BLaER1 treated with 17β-estradiol and CSF1 and Interleukin-3, amounts not matched to agents 10 nM and 100 nM (cell line): Measurements from ENCODE around the gene FRMPD1.
A peak's percentile ranks its signal among the peaks of the same experiment; 100 is the strongest.

ENCODE experiments used
- H3K27ac ChIP-seq, 11 experiments: shearing (Covaris generic); formaldehyde crosslinking; 2 replicates each; pipeline ENCODE4 v1.8.1; 2022
- H3K27me3 ChIP-seq, 11 experiments: shearing (Covaris generic); formaldehyde crosslinking; 2 replicates each; pipeline ENCODE4 v1.8.1; 2022
- H3K36me3 ChIP-seq, 11 experiments: shearing (Covaris generic); formaldehyde crosslinking; 2 replicates each; pipeline ENCODE4 v1.8.1; 2022
- H3K4me1 ChIP-seq, 10 experiments: shearing (Covaris generic); formaldehyde crosslinking; 2 replicates each; pipeline ENCODE4 v1.8.1; 2022
- H3K4me2 ChIP-seq, 11 experiments: shearing (Covaris generic); formaldehyde crosslinking; 2 replicates each; pipeline ENCODE4 v1.8.1; 2022
- H3K4me3 ChIP-seq, 10 experiments: shearing (Covaris generic); formaldehyde crosslinking; 2 replicates each; pipeline ENCODE4 v1.8.1; 2022
- H3K9ac ChIP-seq, 11 experiments: shearing (Covaris generic); formaldehyde crosslinking; 2 replicates each; pipeline ENCODE4 v1.8.1; 2022
- H3K9me3 ChIP-seq, 11 experiments: shearing (Covaris generic); formaldehyde crosslinking; replicated peaks in 1 of 11; 2 replicates each; pipeline ENCODE4 v1.8.1; 2022
- H4K20me1 ChIP-seq, 11 experiments: shearing (Covaris generic); formaldehyde crosslinking; 2 replicates each; pipeline ENCODE4 v1.8.1; 2022
- Cebpa-rat ChIP-seq, 11 experiments: shearing (Covaris generic); IDR thresholded peaks; 2 replicates each; pipeline ENCODE4 v1.8.1; 2022

The FRMPD1 gene

DNA sequence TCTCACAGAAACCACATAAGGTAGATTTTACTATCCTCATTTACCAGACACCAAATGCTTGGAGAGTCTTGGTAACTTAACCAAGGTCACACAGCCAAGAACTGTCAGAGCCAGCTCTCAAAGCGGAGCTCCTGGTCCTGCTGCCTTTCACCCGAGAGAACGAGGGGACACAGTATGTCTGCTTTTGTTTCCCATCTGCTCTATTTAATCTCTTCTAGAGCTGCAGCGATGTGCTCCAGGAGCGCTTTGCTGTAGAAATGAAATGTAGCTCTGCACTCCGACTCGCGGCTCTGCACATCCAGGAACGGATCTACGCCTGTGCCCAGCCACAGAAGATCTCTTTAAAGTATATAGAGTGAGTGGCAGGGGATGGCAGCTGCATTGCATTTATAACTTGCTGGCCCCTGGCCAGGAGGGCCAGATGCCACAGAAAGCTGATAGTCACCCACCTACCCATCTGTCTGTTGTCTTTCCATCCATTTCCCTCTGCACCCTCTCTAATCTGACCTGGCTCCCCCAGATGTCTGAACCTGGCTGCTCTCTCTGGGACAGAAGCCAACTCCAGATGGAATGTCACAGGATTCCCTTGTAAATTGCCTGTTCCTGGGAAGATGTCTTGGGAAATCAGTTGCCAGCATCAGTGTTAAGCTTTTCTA lies 81.5 kb downstream of the FRMPD1 start:
- Histone ChIP-seq H3K4me2 (peak overlapping the region in 8 of 11 experiments; percentile 0 to 58 (median 40); a peak in 15 of 22 replicates), H3K27me3 (no peaks in the 10 kb centered on the region), H3K36me3 (no peaks in the 10 kb centered on the region), H4K20me1 (no peaks in the 10 kb centered on the region), H3K27ac (no peak overlapping the region), H3K9me3 (no peaks in the 10 kb centered on the region), H3K4me3 (no peak overlapping the region), H3K9ac (no peak overlapping the region), H3K4me1 (peaks cover 0 to 21% (median 14%) of the 10 kb centered on the region in 10 experiments; a peak in 13 of 20 replicates)
- TF ChIP-seq Cebpa-rat (IDR thresholded peaks at IDR 0.05), result no peak

DNA sequence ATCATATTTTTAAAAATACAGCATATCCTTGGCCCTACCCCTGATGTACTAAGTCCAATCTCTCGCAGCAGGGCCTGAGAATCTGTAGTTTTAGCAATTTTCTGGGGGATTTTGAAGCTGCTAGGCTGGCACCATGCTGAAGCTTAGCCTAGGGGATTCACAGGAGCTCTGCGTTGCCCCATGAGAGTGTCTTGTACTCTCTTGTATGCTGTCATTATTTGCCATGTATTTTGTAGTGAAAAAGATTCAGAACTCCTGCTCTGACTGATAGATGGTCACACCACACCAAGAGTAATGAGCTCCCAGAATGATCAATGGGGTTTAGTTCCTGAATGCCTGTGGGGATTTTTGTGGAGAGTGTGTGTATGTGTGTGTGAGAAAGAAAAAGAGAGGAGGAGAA lies 82.2 kb downstream of the FRMPD1 start:
- TF ChIP-seq Cebpa-rat (IDR thresholded peaks at IDR 0.05), result no peak
- H3K27ac ChIP-seq, result no peak overlapping the region
- H3K27me3 ChIP-seq, result no peaks in the 10 kb centered on the region
- no peaks in the 10 kb centered on the region for H4K20me1 ChIP-seq
- H3K9me3 ChIP-seq, result no peaks in the 10 kb centered on the region
- H3K9ac ChIP-seq, result no peak overlapping the region
- H3K4me1 ChIP-seq, result peaks cover 0 to 21% (median 14%) of the 10 kb centered on the region in 10 experiments; a peak in 13 of 20 replicates
- no peak overlapping the region for H3K4me3 ChIP-seq
- peak overlapping the region in 2 of 11 experiments; percentile 44 to 56; a peak in 4 of 22 replicates for H3K4me2 ChIP-seq
- no peaks in the 10 kb centered on the region for H3K36me3 ChIP-seq

DNA sequence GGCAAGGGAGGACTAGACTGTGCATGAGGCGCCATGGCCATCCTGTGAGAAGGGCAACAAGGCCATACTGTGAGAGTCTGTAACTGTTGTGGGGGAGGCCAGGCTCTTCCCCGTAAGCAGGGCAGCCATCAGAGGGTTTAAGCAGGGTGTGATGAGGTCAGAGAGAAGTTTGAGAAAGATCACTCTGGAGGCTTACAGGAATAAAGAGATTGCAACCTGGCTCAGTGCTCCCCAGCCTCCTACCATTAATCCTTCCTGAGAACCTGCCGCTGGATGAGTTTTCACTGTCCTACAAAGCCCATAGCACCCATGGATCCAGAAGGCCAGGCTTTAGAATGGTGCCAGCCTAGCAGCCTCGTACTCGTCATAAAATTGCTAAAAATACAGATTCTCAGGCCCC lies 88.5 kb downstream of the FRMPD1 start:
- no peak overlapping the region for H3K4me3 ChIP-seq
- no peaks in the 10 kb centered on the region for H3K9me3 ChIP-seq
- peaks cover 0 to 5% (median 0%) of the 10 kb centered on the region in 11 experiments; a peak in 1 of 22 replicates for H3K36me3 ChIP-seq
- peaks cover 0 to 1% (median 0%) of the 10 kb centered on the region in 10 experiments; a peak in 4 of 20 replicates for H3K4me1 ChIP-seq
- TF ChIP-seq Cebpa-rat (IDR thresholded peaks at IDR 0.05), result no peak
- H3K27ac ChIP-seq, result no peak overlapping the region
- no peaks in the 10 kb centered on the region for H3K27me3 ChIP-seq
- no peak overlapping the region for H3K4me2 ChIP-seq
- no peak overlapping the region for H3K9ac ChIP-seq
- no peaks in the 10 kb centered on the region for H4K20me1 ChIP-seq

DNA sequence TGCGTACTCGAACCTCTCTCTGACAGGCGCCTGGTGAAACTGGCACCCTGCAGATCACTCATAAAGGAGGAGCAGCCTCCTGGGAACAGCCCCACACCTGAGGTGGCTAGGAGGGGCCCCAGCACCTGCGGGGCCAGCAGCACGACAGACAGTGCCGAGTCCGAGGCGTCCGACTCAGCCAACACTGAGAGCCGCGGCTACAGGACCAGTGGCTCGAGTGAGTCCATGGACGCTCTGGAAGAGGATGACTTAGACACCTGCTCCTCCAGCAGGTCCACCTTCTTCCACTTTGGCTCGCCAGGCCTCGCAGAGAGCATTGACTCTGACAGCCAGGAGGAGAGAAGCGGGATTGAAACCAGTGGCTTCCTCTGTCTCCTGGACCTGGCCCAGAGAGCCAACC lies 89.4 kb downstream of the FRMPD1 start:
- Histone ChIP-seq H3K36me3 (peaks cover 0 to 5% (median 0%) of the 10 kb centered on the region in 11 experiments; a peak in 1 of 22 replicates), H3K9me3 (no peaks in the 10 kb centered on the region), H3K4me1 (peaks cover 0 to 10% (median 7%) of the 10 kb centered on the region in 10 experiments; a peak in 15 of 20 replicates), H3K27me3 (no peaks in the 10 kb centered on the region), H3K4me2 (no peak overlapping the region), H4K20me1 (no peaks in the 10 kb centered on the region), H3K27ac (no peak overlapping the region), H3K4me3 (no peak overlapping the region), H3K9ac (peak overlapping the region in 1 of 11 experiments; percentile 13; a peak in 1 of 22 replicates)
- no peak for TF ChIP-seq Cebpa-rat (IDR thresholded peaks at IDR 0.05)

DNA sequence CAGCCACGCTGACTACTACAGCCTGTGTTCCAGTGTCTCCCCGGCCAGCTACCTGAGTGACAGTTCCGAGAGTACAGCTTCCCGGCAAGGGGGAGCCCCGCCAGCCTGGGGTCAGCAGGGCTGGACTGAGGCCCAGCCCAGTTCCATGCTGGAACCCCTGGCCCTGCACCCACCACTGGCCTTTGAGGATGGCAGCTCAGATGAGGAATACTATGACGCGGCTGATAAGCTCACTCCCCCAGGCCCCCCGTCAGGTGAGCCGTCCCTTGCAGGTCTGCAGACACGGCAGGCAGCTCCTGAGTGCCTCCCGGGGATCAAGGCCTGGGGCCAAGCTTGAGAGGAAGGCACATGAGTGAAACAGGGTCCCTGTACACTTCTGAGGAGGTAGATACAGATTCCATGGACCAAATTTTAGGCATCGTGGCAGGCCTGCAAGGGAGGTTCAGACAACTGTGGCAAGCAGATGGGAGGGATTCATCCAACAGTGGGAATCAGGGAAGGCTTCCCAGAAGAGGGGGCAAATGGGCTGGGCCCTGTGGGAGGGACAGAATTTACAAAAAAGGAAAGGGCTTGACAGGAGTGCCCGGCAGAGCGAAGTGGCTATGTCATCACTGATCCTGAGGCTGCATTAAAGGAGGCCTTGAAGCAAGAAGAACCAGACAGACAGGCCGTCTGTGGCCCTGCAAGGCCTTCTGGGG lies 90.0 kb downstream of the FRMPD1 start:
- peaks cover 0 to 5% (median 0%) of the 10 kb centered on the region in 11 experiments; a peak in 1 of 22 replicates for H3K36me3 ChIP-seq
- no peaks in the 10 kb centered on the region for H3K27me3 ChIP-seq
- no peak for TF ChIP-seq Cebpa-rat (IDR thresholded peaks at IDR 0.05)
- no peaks in the 10 kb centered on the region for H3K9me3 ChIP-seq
- no peak overlapping the region for H3K4me3 ChIP-seq
- H3K27ac ChIP-seq, result no peak overlapping the region
- H4K20me1 ChIP-seq, result peaks cover 0 to 2% (median 0%) of the 10 kb centered on the region in 11 experiments; a peak in 1 of 22 replicates
- H3K4me2 ChIP-seq, result no peak overlapping the region
- no peak overlapping the region for H3K9ac ChIP-seq
- H3K4me1 ChIP-seq, result peaks cover 4 to 17% (median 14%) of the 10 kb centered on the region in 10 experiments; a peak in 17 of 20 replicates

DNA sequence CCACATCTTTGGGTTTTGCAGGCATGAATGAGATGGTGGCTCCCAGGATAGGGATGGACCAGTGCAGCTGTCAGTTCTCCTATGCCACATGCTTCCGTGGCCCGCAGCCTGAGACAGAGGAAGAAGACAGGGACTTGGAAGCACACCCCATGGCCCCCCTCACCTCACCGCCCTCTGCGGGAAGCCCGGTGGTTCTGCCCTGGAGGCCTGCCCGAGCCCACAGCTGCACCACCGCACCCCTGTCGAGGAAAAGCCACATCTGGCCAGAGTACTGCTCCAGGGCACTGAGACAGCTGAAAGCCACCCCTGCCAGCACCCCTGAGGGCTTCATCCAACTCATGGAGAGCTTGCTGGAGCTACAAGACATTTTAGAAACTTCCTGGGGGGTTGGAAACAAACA lies 95.2 kb downstream of the FRMPD1 start:
- peak overlapping the region; percentile 29 to 87 (median 75); a peak in 20 of 22 replicates for H3K4me2 ChIP-seq
- peak overlapping the region in 7 of 11 experiments; percentile 12 to 36 (median 27); a peak in 8 of 22 replicates for H3K9ac ChIP-seq
- no peaks in the 10 kb centered on the region for H3K36me3 ChIP-seq
- no peak for TF ChIP-seq Cebpa-rat (IDR thresholded peaks at IDR 0.05)
- H3K9me3 ChIP-seq, result no peaks in the 10 kb centered on the region
- peaks cover 7 to 35% (median 26%) of the 10 kb centered on the region in 10 experiments; a peak in 17 of 20 replicates for H3K4me1 ChIP-seq
- no peaks in the 10 kb centered on the region for H3K27me3 ChIP-seq
- no peak overlapping the region for H3K4me3 ChIP-seq
- peaks cover 0 to 5% (median 0%) of the 10 kb centered on the region in 11 experiments; a peak in 2 of 22 replicates for H4K20me1 ChIP-seq
- no peak overlapping the region for H3K27ac ChIP-seq

DNA sequence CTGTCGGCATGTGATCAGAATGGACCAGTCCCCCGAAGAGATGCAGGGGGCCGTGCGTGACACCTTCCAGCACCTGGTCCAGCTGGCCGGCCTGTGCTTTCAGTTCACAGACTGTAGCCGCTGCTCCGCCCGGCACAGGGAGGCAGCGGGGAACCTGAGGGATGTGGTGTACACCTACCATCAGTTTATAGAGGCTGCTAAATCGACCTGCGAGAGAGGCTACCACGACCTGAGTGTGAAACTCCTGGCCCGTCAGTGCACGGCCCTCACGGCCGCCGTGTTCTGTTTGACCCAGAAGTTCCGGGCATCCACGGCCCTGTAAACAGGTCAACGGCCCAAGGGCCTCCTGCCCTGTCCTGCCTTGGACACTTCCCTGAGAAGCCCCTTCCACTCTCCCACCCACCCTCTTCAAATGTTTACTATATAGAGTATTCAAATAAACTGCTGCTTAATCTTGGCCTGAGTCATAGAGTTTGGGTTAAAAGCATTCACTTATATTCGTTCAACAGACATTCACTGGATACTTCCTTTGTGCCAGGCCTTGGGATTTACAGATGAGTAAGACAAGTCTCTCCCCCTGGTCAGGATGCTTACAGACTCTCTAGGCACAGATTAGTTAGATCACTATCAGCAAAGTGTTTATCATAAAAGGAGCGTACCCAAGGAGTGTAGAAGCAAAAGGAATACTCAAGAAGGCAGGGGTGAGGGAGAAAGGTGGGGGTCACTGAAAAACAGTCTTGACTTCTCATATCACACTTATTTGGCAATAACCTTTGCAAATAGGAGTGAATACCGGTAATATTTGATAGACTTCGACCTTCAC lies 95.9 kb downstream of the FRMPD1 start:
- peak overlapping the region in 4 of 11 experiments; percentile 14 to 34 (median 26); a peak in 4 of 22 replicates for H3K9ac ChIP-seq
- H3K36me3 ChIP-seq, result no peaks in the 10 kb centered on the region
- H3K27ac ChIP-seq, result no peak overlapping the region
- peaks cover 0 to 5% (median 0%) of the 10 kb centered on the region in 11 experiments; a peak in 2 of 22 replicates for H4K20me1 ChIP-seq
- no peaks in the 10 kb centered on the region for H3K9me3 ChIP-seq
- H3K4me2 ChIP-seq, result peak overlapping the region in 9 of 11 experiments; percentile 48 to 87 (median 75); a peak in 18 of 22 replicates
- no peak for TF ChIP-seq Cebpa-rat (IDR thresholded peaks at IDR 0.05)
- H3K4me1 ChIP-seq, result peaks cover 7 to 35% (median 26%) of the 10 kb centered on the region in 10 experiments; a peak in 17 of 20 replicates
- H3K4me3 ChIP-seq, result no peak overlapping the region
- no peaks in the 10 kb centered on the region for H3K27me3 ChIP-seq

DNA sequence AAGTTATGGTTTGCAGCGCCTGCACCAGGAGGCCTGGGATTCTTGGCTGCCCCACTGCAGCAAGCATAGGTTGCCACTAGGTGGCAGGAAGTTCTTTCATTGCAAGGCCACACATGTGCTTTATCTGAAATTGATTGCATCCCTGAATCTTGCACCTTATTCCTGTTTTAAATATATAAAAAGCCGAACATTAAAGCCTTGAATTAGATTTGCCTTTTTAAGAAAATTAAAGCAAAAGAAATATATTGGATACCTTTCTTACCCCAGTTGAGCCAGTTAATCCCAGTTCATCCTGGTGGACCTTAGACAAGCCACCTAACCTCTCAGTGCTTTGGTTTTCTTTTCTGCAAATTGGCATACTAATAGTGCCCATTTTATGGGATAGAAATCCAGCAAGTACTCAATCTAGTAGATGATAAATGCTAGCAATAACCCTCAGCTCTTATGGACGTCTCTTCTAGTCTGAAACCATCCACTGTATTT lies 96.6 kb downstream of the FRMPD1 start:
- no peak overlapping the region for H3K9ac ChIP-seq
- peaks cover 0 to 5% (median 0%) of the 10 kb centered on the region in 11 experiments; a peak in 2 of 22 replicates for H4K20me1 ChIP-seq
- H3K27me3 ChIP-seq, result no peaks in the 10 kb centered on the region
- TF ChIP-seq Cebpa-rat (IDR thresholded peaks at IDR 0.05), result no peak
- H3K4me2 ChIP-seq, result peak overlapping the region in 3 of 11 experiments; percentile 4 to 81 (median 69); a peak in 2 of 22 replicates
- no peak overlapping the region for H3K4me3 ChIP-seq
- peaks cover 7 to 35% (median 26%) of the 10 kb centered on the region in 10 experiments; a peak in 17 of 20 replicates for H3K4me1 ChIP-seq
- no peak overlapping the region for H3K27ac ChIP-seq
- no peaks in the 10 kb centered on the region for H3K36me3 ChIP-seq
- peaks cover 0 to 2% (median 0%) of the 10 kb centered on the region in 11 experiments; a peak in 3 of 22 replicates for H3K9me3 ChIP-seq
